Measurements from ENCODE around the gene MTARC1.

- TF ChIP-seq POLR2AphosphoS5 (IDR thresholded peaks at IDR 0.05; ENCODE audit: low read depth, low read length) = no peak
- no peak for TF ChIP-seq TAF1 (IDR thresholded peaks at IDR 0.05; ENCODE audit: borderline replicate concordance, insufficient read depth, low read length)
Measured at GRCh38 chr1:220741349-220741748, 45.4 kb upstream of the MTARC1 start.
